GM15510 (cell line): ENCODE results near the gene ELFN1.

Experiments
- POLR2A ChIP-seq: IDR thresholded peaks from 3 replicates; pipeline ENCODE4 v1.6.1; 2011; ENCODE audit warnings: borderline replicate concordance; ENCODE audit not compliant: insufficient read length; ENCODE audit errors: extremely low read depth

ELFN1 gene

DNA sequence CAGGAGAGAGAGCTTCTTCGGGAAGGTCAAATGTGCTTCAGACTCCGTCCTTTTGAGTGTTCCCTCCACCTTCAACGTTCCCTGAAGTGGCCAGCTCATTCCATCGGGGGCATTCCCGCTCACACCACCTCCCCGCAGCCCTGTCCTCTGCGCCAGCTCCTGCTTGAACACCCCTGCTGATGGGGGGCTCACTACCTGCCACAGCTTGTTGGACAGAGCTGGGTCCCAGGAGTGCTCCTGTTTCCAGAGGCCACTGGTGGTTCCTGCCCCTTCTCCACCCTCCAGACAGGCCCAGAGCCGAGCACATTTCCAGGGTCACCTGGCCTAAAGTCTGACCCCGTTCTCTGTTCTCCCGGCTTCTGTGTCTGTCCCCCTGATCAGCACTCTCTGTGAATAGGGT is 67.4 kb downstream of the ELFN1 start:
- no peak for TF ChIP-seq POLR2A

DNA sequence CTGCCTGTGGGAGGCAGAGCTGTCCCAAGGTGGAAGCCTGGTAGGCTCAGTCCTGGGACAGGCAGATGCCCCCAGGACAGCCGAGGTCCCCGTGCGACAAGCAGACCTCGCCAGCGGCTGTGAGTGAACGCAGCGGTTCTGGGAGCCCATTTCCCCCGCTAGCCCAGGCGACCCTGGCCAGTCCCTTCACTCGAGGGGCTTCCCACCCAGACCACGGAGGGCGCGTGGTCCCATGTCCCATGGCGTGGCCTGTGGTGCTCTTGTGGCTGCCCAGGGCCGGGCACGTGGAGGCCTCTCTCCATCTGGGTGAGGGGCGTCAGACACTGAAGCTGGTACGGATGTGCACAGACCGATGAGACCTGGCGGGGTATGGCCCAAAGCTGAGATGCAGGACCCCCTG is 67.9 kb downstream of the ELFN1 start:
- no peak for TF ChIP-seq POLR2A

DNA sequence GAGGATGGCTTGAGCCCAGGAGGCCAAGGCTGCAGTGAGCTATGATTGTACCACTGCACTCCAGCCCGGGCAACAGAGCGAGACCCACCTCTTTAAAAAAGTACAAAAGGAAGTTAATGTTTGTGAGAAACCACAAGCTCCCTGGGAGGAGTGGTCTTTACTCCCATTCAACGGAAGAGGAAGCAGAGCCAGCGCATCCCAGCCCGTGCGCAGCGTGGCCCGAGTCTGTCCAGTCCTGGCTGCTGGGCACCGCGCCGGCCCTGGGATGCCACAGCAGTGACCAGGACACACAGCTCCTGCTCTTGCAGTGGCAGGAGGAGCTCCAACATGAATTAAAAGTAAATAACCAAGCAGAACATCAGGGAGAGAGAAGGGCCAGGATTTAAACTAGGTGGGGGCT is 68.4 kb downstream of the ELFN1 start:
- TF ChIP-seq POLR2A = no peak

DNA sequence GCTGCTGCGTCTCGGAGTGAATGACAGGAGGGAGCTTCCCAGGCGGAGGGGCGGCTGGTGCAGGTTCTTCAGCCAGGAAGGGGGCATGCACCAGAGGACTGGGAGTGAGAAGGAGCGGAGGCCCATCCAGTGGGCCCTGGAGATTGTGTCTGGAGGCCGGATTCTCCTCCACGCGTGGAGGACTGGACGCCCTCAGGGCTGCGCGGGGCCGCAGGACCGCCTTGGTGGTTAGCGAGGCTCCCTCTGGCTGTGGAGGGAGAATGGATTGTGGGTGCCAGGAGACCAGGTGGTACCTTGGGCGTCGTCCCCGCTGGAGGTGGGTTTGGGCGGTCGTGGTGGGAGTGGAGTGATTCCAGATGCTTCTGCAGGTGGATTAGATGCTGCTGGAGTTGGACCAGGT is 68.9 kb downstream of the ELFN1 start:
- TF ChIP-seq POLR2A = no peak

DNA sequence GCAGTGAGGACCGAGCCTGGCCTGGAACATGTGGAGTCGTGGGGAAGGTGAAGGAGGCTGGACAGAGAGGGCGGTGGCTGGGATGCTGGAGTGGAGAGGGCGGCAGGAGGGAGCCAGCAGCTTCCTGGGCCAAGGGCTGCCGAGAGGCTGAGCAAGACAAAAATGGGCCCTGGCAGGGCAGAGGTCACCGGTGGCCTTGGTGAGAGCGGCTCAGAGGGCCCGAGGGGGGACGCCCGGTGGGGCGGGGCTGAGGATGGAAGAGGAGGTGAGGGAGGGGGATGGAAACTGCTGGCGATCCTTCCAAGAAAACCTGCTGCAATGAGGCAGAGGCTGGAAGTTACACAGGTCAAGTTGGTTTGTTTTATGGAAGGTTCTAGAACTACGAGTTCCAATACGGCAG is 69.5 kb downstream of the ELFN1 start:
- no peak for TF ChIP-seq POLR2A

DNA sequence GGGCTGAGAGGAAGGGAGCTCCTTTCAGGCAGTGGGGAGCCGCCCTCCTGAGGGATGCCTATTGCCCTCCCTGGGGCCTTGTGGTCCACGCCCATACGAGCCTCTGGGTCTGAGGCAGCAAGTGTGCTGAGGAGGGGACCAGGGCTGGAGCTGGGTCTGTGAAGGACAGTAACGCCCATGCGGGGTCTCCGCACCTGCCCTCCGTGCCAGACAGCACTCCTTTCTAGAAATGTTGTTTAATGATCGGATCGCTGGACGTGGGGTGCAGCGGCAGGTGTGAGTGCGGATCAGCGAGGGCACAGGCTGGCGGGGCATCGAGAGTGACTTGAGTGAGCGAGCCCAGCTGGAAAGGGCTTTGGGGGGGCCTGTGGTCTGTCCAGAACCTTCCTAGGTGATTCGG is 70.1 kb downstream of the ELFN1 start:
- TF ChIP-seq POLR2A = no peak

DNA sequence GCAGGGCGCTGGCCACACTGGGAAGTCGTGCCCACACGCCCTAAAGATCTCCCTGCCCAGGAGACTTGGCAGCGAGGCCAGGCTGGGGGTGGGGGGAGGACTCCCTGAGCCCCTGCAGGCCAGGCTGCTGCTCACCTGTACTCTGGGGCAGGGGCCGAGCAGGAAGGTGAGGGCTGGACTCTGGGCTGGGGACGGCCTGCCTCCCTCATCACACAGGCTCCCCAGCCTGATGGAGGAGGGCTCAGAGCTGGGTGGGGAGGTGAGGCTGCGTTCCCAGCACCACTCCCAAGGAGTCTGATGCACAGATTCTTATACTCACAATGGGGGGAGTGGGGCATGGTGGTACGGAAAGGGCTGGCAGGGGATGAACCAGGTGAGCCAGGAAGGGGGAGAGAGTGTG is 71.2 kb downstream of the ELFN1 start:
- TF ChIP-seq POLR2A = no peak

DNA sequence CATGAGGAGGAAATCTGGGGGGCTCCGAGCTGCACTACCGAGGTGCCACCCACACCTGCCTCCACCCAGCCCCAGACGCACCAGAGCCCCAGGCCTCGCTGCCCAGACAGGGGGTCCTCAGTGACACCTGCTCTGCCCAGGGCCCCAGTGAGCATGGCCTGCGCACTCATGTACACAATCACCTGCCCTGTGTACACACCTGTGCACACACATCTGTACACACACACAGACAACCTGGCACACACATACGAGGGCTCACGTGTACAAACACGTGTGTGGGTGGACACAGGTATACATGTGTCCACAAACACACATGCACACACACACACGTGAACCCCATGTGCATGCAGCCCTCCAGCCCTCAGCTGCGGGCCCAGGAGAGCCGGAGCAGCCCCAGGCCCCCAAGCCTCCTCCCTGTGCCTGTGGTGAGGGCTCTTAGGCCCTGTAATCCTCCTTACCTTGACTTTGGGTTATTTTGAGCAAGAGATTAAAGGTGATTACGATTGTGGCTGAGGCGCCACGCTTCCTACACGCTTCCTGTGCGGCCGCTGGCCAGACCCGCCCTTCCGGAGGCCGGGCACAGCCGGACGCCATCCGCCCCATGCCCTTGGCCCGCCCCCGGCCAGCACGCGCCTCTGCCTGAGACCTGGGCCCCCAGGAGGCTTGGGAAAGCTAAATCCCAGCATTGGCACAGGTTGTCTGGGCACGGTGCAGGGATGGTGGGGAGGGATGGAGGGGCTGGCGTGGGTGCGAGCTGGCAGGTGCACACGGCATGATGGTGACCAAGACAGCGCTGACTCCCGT is 71.9 kb downstream of the ELFN1 start:
- TF ChIP-seq POLR2A = no peak

DNA sequence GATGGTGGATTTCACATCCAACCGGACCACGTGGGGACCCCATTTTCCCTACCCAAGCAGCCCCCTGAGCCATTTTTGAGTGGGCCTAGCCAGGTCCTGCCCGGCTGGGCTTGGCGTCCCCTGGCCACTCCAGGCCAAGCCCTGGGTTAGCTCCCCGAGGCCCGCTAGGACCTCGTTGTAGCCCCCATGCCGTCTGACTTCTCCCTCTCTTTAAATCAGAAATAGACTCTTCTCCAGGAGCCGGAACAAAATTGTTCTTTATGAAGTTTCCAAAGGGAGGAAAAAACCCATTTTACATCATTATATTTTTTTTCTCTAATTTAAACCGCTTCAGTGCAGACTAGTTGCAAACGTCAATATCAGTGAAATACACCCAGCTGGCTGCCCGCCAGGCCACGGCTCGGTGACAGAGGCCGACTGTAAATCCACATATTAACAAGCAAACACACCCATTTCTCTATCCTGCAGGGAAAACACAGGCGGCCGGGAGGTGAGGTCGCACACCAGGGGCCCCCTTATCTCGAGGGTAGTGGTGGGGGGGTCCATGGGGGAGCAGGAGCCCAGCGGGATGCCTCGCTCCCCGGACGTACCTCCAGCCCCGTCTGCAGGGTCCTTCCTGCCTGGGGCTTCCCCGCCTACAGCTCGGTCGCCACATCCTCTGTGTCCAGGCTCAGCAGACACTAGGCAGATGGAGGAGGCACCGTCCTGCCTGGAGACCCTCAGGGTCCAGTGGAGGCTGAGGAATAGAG is 72.7 kb downstream of the ELFN1 start:
- no peak for TF ChIP-seq POLR2A

DNA sequence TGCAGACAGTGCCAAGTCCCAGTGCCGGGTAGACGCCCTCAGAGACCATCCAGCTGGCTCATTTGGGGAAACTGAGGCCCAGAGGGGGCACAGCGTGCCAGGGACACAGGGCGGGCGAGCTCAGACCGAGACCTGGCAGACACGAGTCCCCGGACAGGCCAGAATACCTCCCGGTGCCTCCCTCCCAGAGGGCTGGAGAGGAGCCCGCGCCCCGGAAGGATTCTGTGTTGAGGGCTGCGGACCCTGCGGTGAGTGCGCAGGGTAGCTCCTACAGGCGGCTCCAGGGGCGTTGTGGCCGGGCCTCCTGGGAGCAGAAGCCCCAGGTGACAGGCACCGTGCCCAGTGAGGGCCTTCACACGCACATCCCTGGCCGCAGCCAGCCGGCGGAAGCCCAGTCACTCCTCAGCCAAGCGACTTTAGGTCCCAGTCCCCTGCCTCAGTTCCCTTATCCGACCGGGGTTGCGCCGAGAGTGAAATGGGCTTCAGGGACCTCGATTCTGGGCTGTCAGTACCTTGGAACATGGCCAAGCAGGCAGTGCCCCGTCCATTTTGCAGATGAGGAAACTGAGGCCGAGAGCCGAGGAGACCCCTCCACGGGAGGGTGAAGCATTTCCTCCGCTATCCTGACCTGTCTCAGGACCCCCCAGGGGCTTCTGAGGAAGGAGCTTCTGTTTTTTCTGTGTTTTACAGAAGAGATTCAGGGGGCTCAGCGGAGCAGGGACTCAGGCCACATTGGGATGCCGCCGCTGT is 73.6 kb downstream of the ELFN1 start:
- no peak for TF ChIP-seq POLR2A

DNA sequence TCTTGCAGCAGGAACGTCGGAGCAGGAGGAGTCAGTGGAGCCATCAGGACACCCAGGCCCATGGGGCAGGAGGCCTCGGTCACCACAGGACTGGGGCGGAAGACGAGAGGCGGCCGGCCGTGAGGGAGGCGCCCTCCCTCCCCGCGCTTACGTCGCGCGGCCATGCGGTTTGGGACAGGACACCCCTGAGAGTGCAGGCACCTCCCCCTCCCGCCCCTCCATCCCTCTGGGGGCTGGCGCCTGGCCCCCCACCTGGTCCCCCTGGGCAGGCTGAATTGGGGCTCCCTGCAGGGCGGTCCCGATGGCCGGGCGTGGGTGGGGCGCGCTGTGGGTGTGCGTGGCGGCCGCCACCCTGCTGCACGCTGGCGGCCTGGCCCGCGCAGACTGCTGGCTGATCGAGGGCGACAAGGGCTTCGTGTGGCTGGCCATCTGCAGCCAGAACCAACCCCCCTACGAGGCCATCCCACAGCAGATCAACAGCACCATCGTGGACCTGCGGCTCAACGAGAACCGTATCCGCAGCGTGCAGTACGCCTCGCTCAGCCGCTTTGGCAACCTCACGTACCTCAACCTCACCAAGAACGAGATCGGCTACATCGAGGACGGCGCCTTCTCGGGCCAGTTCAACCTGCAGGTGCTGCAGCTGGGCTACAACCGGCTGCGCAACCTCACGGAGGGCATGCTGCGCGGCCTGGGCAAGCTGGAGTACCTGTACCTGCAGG is 74.4 kb downstream of the ELFN1 start:
- no peak for TF ChIP-seq POLR2A

DNA sequence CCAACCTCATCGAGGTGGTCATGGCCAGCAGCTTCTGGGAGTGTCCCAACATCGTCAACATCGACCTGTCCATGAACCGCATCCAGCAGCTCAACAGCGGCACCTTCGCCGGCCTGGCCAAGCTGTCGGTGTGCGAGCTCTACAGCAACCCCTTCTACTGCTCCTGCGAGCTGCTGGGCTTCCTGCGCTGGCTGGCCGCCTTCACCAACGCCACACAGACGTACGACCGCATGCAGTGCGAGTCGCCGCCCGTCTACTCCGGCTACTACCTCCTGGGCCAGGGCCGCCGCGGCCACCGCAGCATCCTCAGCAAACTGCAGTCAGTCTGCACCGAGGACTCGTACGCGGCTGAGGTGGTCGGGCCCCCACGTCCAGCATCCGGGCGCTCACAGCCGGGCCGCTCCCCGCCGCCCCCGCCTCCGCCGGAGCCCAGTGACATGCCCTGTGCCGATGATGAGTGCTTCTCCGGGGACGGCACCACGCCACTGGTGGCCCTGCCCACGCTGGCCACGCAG is 75.0 kb downstream of the ELFN1 start:
- no peak for TF ChIP-seq POLR2A

DNA sequence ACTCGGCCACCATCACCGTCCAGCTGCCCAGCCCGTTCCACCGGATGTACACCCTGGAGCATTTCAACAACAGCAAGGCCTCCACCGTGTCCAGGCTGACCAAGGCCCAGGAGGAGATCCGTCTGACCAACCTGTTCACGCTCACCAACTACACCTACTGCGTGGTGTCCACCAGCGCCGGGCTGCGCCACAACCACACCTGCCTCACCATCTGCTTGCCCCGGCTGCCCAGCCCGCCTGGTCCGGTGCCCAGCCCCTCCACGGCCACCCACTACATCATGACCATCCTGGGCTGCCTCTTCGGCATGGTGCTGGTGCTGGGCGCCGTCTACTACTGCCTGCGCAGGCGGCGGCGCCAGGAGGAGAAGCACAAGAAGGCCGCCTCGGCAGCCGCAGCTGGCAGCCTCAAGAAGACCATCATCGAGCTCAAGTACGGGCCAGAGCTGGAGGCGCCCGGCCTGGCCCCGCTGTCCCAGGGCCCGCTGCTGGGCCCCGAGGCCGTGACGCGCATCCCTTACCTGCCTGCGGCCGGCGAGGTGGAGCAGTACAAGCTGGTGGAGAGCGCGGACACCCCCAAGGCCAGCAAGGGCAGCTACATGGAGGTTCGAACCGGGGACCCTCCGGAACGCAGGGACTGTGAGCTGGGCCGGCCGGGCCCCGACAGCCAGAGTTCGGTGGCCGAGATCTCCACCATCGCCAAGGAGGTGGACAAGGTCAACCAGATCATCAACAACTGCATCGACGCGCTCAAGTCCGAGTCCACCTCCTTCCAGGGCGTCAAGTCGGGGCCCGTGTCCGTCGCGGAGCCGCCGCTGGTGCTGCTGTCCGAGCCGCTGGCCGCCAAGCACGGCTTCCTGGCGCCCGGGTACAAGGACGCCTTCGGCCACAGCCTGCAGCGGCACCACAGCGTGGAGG is 75.8 kb downstream of the ELFN1 start:
- TF ChIP-seq POLR2A = no peak
